HCT116 (cell line): Measurements from ENCODE around the gene SOBP. TPM values are rescaled to one million over a fixed set of nuclear protein-coding genes. Genes with fewer than 3 reads are reported as not detected.

Experiments
- ATAC-seq: fragments of 200-7000 bp; cut with Tn5 transposase; 2 replicates; pipeline ENCODE4 v1.9.1; 2020; ENCODE audit warnings: mild to moderate bottlenecking, moderate library complexity
- BruUV-seq: library from RNA; stranded (reverse); fragments of 400-500 nt; replicated peaks from 2 replicates; lab custom pipeline; 2021; lab: Mats Ljungman, UMichigan
- CTCF ChIA-PET: fragments of 300-600 bp; sonication (Branson Sonifier 250); formaldehyde crosslinking; loops from one replicate; lab custom pipeline; 2021; ENCODE audit warnings: antibody characterized with exemption; lab: Charles Lee
- POLR2A ChIA-PET: fragments of 300-600, 350-600 bp; sonication (Branson Sonifier 250); formaldehyde crosslinking; loops from one replicate; lab custom pipeline; 2021; ENCODE audit warnings: antibody characterized with exemption; lab: Charles Lee
- RAD21 ChIA-PET, 2 experiments: fragments of 300-600 bp; sonication (Branson Sonifier 250); formaldehyde crosslinking; loops; one replicate each; lab custom pipeline; 2023; ENCODE audit warnings: low total read pairs in 2 of 2; ENCODE audit not compliant: uncharacterized antibody in 2 of 2, unreplicated experiment in 2 of 2, low non-redundant PET in 1 of 2; lab: Charles Lee
- DNase-seq: peaks from one replicate; pipeline ENCODE4 v3.0.0-alpha.2; 2010; ENCODE audit warnings: low read depth, low spot score
- H2AFZ ChIP-seq: fragments of 200-600 bp; shearing (Covaris generic), sonication (generic); 2 replicates; pipeline ENCODE4 v1.6.1; 2017; ENCODE audit warnings: low read depth, mixed run types, mixed read lengths, antibody characterized with exemption, low read length; ENCODE audit not compliant: poor library complexity, severe bottlenecking
- H3K27ac ChIP-seq: 2 replicates; pipeline ENCODE4 v1.5.1; 2012; ENCODE audit warnings: low read depth, low read length
- H3K27me3 ChIP-seq: fragments of 200-600 bp; sonication (generic); 2 replicates; pipeline ENCODE4 v1.6.1; 2016; ENCODE audit warnings: mixed run types, low read length, mixed read lengths; ENCODE audit not compliant: insufficient read depth
- H3K36me3 ChIP-seq, 2 experiments: fragments of 200-500 bp in 1 of 2; fragments of 200-600 bp in 1 of 2; sonication (Bioruptor generic) in 1 of 2; sonication (generic) in 1 of 2; 2 replicates each; pipeline versions ENCODE4 v1.5.1 to v1.6.1; 2014 to 2016; ENCODE audit warnings: low read length in 2 of 2, inconsistent platforms in 1 of 2, mixed read lengths in 1 of 2, mixed run types in 1 of 2; ENCODE audit not compliant: insufficient read depth in 2 of 2, control insufficient read depth in 1 of 2
- H3K4me1 ChIP-seq, 2 experiments: fragments of 200-600 bp in 1 of 2; sonication (generic) in 1 of 2; 2 replicates each; pipeline versions ENCODE4 v1.5.1 to v1.6.1; 2012 to 2017; ENCODE audit warnings: low read length in 2 of 2, inconsistent platforms in 1 of 2, mild to moderate bottlenecking in 1 of 2, mixed read lengths in 1 of 2, mixed run types in 1 of 2, moderate library complexity in 1 of 2; ENCODE audit not compliant: insufficient read depth in 2 of 2, control insufficient read depth in 1 of 2
- H3K4me2 ChIP-seq: fragments of 200-600 bp; sonication (generic); 2 replicates; pipeline ENCODE4 v1.6.1; 2017; ENCODE audit warnings: mixed run types, low read length, mixed read lengths
- H3K4me3 ChIP-seq, 2 experiments: fragments of 200-600 bp in 1 of 2; sonication (generic) in 1 of 2; replicated peaks in 1 of 2; 2 replicates each; pipeline ENCODE4 v1.5.1; 2011 to 2016; ENCODE audit warnings: low read length in 2 of 2, control low read depth in 1 of 2, low read depth in 1 of 2, mild to moderate bottlenecking in 1 of 2, mixed read lengths in 1 of 2, mixed run types in 1 of 2
- H3K79me2 ChIP-seq: fragments of 200-600 bp; sonication (generic); 2 replicates; pipeline ENCODE4 v1.6.1; 2017; ENCODE audit warnings: mild to moderate bottlenecking, mixed run types, low read length, moderate library complexity, mixed read lengths; ENCODE audit not compliant: insufficient read depth
- H3K9ac ChIP-seq: fragments of 200-600 bp; sonication (generic); 2 replicates; pipeline ENCODE4 v1.6.1; 2016; ENCODE audit warnings: low read length, mixed read lengths
- H3K9me2 ChIP-seq: fragments of 200-600 bp; sonication (generic), shearing (Covaris generic); 2 replicates; pipeline ENCODE4 v1.6.1; 2017; ENCODE audit warnings: mixed run types, mild to moderate bottlenecking, moderate library complexity; ENCODE audit not compliant: insufficient read depth
- H3K9me3 ChIP-seq, 2 experiments: fragments of 200-500 bp in 1 of 2; fragments of 200-600 bp in 1 of 2; sonication (Bioruptor generic) in 1 of 2; sonication (generic) in 1 of 2; 2 replicates each; pipeline ENCODE4 v1.6.1; 2014 to 2017; ENCODE audit warnings: low read length in 2 of 2, mixed read lengths in 2 of 2, inconsistent platforms in 1 of 2, low read depth in 1 of 2, mild to moderate bottlenecking in 1 of 2, mixed run types in 1 of 2, moderate library complexity in 1 of 2; ENCODE audit not compliant: control insufficient read depth in 1 of 2, insufficient read depth in 1 of 2
- H4K20me1 ChIP-seq: fragments of 200-600 bp; sonication (generic), shearing (Covaris generic); 2 replicates; pipeline ENCODE4 v1.6.1; 2017; ENCODE audit warnings: mixed run types, mild to moderate bottlenecking, moderate library complexity; ENCODE audit not compliant: insufficient read depth
- CBX3 ChIP-seq: IDR thresholded peaks from 2 replicates; pipeline ENCODE4 v1.6.1; 2012; ENCODE audit warnings: low read depth
- CEBPB ChIP-seq: IDR thresholded peaks from 2 replicates; pipeline ENCODE4 v1.6.1; 2012; ENCODE audit warnings: low read depth
- EGR1 ChIP-seq: IDR thresholded peaks from 2 replicates; pipeline ENCODE4 v1.6.1; 2012; ENCODE audit warnings: low read depth
- EZH2 ChIP-seq: fragments of 200-600 bp; sonication (generic); IDR thresholded peaks from 2 replicates; pipeline ENCODE4 v1.6.1; 2017; ENCODE audit warnings: antibody characterized with exemption, mixed run types
- EZH2phosphoT487 ChIP-seq: fragments of 200-600 bp; IDR thresholded peaks from 2 replicates; pipeline ENCODE4 v1.6.1; 2018; ENCODE audit warnings: antibody characterized with exemption, borderline replicate concordance
- JUND ChIP-seq: IDR thresholded peaks from 2 replicates; pipeline ENCODE4 v1.6.1; 2012
- POLR2A ChIP-seq: IDR thresholded peaks from 2 replicates; pipeline ENCODE4 v1.7.0; 2011; ENCODE audit warnings: borderline replicate concordance; ENCODE audit not compliant: insufficient read depth, insufficient read length; ENCODE audit errors: extremely low read depth
- RAD21 ChIP-seq: IDR thresholded peaks from 2 replicates; pipeline ENCODE4 v1.6.1; 2012; ENCODE audit warnings: low read depth, mild to moderate bottlenecking
- SP1 ChIP-seq: IDR thresholded peaks from 2 replicates; pipeline ENCODE4 v1.6.1; 2012; ENCODE audit warnings: low read depth
- YY1 ChIP-seq: IDR thresholded peaks from 2 replicates; pipeline ENCODE4 v1.6.1; 2011; ENCODE audit warnings: low read length, low read depth, moderate library complexity, mild to moderate bottlenecking; ENCODE audit not compliant: insufficient replicate concordance; ENCODE audit errors: extremely low read depth
- ZFX ChIP-seq: fragments of 450-650 bp; IDR thresholded peaks from 2 replicates; pipeline ENCODE4 v1.6.1; 2017
- ZNF274 ChIP-seq: fragments of 200-500 bp; sonication (Bioruptor generic); IDR thresholded peaks from 2 replicates; pipeline ENCODE4 v1.6.1; 2014; ENCODE audit warnings: mild to moderate bottlenecking, low read depth, low read length, inconsistent platforms
- intact Hi-C: fragments of 100-400 bp; cut with micrococcal nuclease; formaldehyde crosslinking; loops from 2 replicates; pipeline ENCODE4 v1.10.0; 2022
- total RNA-seq: library from RNA; stranded (reverse); gene quantifications from one replicate; pipeline ENCODE4 v1.2.1, GENCODE V29; 2021; ENCODE audit not compliant: unreplicated experiment
- TF ChIP-seq, protein P1 (sequence below): IDR thresholded peaks from 2 replicates; pipeline ENCODE4 v1.6.1; 2011; ENCODE audit warnings: mild to moderate bottlenecking, low read length, moderate library complexity; ENCODE audit not compliant: insufficient replicate concordance; ENCODE audit errors: extremely low read depth
- TF ChIP-seq, protein P2 (sequence below): IDR thresholded peaks from 2 replicates; pipeline ENCODE4 v1.6.1; 2012; ENCODE audit warnings: low read depth
- TF ChIP-seq, protein P3 (sequence below): IDR thresholded peaks from 2 replicates; pipeline ENCODE4 v1.6.1; 2012

The SOBP gene
- total RNA-seq, 1 experiment from 2014 or later = 2.6 TPM

DNA sequence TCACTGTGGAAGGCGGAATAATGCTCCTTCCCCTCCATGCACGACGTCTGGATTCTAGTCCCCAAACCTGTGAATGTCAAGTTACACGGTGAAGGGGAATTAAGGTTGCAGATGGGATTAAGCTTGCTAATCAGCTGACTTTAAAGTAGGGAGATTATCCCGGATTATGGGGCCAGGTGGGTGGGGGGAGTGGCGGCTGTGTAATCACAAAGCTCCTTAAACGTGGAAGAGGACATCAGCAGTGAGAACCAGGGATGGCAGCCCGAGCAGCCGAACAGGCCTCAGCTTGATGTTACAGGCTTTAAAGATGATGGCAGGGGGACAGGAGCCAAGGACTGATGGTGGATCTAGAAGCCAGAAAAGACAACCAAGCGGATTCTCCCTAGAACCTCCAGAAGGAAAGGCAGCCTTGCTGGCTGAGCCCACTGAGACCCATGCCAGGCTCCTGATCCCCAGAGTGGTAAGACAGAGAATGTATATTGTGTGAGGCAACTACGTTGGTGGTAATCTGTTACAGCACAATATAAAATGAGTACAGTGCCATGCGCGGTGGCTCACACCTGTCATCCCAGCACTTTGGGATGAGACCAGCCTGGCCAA lies 216.7 kb downstream of the SOBP start:
- Histone ChIP-seq H3K9me2 (no peaks in the 10 kb centered on the region), H3K4me2 (no peak overlapping the region), H3K4me3 (no peak overlapping the region), H3K9me3 (no peaks in the 10 kb centered on the region), H3K4me1 (0 out of 4 replicates have a peak, but pooled peaks cover 0 to 2% of the 10 kb centered on the region in 2 experiments), H2AFZ (no peak overlapping the region), H4K20me1 (no peaks in the 10 kb centered on the region), H3K27me3 (no peaks in the 10 kb centered on the region), H3K27ac (no peak overlapping the region), H3K36me3 (no peaks in the 10 kb centered on the region), H3K9ac (no peak overlapping the region), H3K79me2 (no peaks in the 10 kb centered on the region)
- ATAC-seq = no peak
- CTCF ChIA-PET = no interaction called here
- intact Hi-C loops = no loop called here
- POLR2A ChIA-PET = no interaction called here
- BruUV-seq = no TSS peak
- RAD21 ChIA-PET = no interaction called here
- DNase-seq = no peak
- TF ChIP-seq POLR2A (no peak), JUND (no peak), ZNF274 (no peak), EGR1 (no peak), CEBPB (no peak), EZH2phosphoT487 (no peak), ZFX (no peak), SP1 (no peak), RAD21 (no peak), YY1 (no peak), EZH2 (no peak), CBX3 (no peak)
- TF ChIP-seq, protein P1, sequence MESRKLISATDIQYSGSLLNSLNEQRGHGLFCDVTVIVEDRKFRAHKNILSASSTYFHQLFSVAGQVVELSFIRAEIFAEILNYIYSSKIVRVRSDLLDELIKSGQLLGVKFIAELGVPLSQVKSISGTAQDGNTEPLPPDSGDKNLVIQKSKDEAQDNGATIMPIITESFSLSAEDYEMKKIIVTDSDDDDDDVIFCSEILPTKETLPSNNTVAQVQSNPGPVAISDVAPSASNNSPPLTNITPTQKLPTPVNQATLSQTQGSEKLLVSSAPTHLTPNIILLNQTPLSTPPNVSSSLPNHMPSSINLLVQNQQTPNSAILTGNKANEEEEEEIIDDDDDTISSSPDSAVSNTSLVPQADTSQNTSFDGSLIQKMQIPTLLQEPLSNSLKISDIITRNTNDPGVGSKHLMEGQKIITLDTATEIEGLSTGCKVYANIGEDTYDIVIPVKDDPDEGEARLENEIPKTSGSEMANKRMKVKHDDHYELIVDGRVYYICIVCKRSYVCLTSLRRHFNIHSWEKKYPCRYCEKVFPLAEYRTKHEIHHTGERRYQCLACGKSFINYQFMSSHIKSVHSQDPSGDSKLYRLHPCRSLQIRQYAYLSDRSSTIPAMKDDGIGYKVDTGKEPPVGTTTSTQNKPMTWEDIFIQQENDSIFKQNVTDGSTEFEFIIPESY = no peak
- TF ChIP-seq, protein P2, sequence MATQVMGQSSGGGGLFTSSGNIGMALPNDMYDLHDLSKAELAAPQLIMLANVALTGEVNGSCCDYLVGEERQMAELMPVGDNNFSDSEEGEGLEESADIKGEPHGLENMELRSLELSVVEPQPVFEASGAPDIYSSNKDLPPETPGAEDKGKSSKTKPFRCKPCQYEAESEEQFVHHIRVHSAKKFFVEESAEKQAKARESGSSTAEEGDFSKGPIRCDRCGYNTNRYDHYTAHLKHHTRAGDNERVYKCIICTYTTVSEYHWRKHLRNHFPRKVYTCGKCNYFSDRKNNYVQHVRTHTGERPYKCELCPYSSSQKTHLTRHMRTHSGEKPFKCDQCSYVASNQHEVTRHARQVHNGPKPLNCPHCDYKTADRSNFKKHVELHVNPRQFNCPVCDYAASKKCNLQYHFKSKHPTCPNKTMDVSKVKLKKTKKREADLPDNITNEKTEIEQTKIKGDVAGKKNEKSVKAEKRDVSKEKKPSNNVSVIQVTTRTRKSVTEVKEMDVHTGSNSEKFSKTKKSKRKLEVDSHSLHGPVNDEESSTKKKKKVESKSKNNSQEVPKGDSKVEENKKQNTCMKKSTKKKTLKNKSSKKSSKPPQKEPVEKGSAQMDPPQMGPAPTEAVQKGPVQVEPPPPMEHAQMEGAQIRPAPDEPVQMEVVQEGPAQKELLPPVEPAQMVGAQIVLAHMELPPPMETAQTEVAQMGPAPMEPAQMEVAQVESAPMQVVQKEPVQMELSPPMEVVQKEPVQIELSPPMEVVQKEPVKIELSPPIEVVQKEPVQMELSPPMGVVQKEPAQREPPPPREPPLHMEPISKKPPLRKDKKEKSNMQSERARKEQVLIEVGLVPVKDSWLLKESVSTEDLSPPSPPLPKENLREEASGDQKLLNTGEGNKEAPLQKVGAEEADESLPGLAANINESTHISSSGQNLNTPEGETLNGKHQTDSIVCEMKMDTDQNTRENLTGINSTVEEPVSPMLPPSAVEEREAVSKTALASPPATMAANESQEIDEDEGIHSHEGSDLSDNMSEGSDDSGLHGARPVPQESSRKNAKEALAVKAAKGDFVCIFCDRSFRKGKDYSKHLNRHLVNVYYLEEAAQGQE = no peak
- TF ChIP-seq, protein P3, sequence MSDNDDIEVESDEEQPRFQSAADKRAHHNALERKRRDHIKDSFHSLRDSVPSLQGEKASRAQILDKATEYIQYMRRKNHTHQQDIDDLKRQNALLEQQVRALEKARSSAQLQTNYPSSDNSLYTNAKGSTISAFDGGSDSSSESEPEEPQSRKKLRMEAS = no peak
